Stimulated activated CD4-positive, alpha-beta T cell treated with anti-CD3 and anti-CD28 coated beads, Interleukin-15, amount 100 ng/mL, for 24 hours (primary cell): Measurements from ENCODE around the gene ZDHHC14.
"Not testable (repeated sequence)": the region's sequence is repeated elsewhere in the genome, so short reads cannot be mapped to it uniquely, and the experiment has no call there.

Experiments used
- DNase-seq: peaks from one replicate; pipeline ENCODE4 v3.0.0-alpha.2; 2020

The ZDHHC14 gene

DNA sequence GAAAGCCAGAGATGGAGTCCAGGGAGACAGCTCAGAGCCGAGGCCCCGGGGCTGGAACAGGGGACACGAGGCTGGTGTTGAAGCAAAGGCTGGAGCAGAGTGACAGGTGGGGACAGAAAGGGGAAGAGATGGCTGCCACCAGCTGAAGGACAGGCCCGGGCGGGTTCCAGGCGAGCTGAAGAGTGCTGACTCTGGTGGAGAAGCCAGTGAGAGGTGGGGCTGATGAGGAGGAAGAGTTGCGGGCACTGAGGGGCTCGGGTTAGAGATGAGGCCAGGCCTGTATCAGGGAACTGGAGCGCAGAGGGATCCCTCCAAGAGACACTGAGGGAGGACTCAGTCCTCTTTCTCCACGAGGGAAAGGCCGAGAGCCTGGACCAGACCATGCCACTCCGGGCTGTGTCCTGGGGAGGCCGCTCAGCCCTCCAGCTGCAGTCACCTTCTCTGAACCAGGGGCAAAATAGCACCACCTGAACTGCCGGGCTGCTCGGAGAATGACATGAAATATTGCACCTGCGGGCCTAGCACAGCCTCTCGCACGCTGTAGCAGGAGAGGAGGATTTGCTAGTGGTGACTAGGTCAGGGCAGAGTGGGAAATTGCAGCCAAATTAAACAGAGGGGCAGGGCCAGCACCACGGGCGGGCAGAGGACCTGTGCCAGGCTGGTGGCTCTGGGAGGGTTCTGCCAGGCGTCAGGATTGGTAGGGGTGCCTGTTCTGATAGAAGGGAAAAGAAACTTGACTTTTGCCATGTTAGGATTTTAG is 175.9 kb downstream of the ZDHHC14 start:
- no peak for DNase-seq

GRCh38 chr6:157557559-157557958 is 176.6 kb downstream of the ZDHHC14 start:
- DNase-seq, result no peak

- DNase-seq, result no peak
These were observed 177.1 kb downstream of the ZDHHC14 start for GRCh38 chr6:157558049-157558448.

GRCh38 chr6:157558487-157559200 is 177.7 kb downstream of the ZDHHC14 start:
- DNase-seq, result no peak

GRCh38 chr6:157559201-157559756 is 178.3 kb downstream of the ZDHHC14 start:
- no peak for DNase-seq

GRCh38 chr6:157560063-157560462 is 179.1 kb downstream of the ZDHHC14 start:
- not testable (repeated sequence) for DNase-seq

- no peak for DNase-seq
These were observed 179.9 kb downstream of the ZDHHC14 start for GRCh38 chr6:157560691-157561413.

DNA sequence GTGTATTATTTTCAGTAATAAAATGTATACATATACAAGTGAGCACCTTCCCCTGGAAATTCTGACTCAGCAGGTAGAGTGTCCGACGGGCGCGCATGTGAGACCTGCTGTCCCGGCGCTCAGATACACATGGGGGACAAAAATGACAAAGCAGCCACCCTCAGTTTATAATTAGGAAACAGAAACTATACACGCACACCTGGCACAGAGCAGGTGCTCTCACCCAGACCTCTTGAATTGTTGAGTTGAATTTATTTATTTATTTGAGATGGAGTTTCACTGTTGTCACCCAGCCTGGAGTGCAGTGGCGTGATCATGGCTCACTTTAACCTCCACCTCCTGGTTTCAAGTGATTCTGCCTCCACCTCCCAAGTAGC is 180.4 kb downstream of the ZDHHC14 start:
- DNase-seq, result no peak

GRCh38 chr6:157561929-157562810 is 181.2 kb downstream of the ZDHHC14 start:
- DNase-seq, result no peak

DNA sequence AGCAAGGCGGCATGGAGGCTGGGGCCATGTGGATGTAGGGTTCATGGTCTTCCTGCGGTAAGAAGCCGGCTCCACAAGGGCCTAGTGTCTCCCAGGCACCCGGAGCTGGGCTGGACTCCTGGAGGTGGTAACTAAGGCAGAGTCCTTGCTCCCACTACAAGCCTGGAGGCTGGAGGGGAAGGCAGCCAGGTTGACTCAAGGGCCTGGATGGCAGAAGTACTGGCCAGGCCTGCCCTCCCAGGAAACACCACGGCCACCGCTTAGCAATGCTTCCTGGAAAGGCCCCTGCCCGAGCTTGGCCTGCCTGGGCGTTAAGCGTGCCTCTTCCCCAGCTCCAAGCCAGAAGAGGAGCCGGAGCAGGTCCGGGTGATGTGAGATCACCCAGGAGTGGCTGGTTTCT is 182.0 kb downstream of the ZDHHC14 start:
- no peak for DNase-seq

- DNase-seq, result no peak
These were observed 182.8 kb downstream of the ZDHHC14 start for GRCh38 chr6:157563611-157564284.

DNA sequence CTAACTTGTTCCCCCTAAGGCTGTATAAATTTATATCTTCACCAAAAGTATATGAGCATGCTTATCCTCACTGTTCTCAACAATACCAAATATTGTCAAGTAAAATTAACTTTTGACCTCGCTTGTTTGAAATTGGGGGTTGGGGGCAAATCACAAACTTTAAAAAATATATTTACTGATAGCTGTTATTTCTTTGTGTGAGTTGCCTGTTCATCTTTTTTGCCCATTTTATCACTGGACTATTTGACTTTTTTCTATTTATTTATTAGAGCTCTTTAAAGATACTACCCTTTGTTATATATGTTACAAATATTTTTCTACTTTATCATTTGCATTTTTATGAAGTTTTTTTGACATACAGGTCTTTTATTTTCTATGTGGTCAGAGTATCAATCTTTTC is 187.7 kb downstream of the ZDHHC14 start:
- no peak for DNase-seq

DNA sequence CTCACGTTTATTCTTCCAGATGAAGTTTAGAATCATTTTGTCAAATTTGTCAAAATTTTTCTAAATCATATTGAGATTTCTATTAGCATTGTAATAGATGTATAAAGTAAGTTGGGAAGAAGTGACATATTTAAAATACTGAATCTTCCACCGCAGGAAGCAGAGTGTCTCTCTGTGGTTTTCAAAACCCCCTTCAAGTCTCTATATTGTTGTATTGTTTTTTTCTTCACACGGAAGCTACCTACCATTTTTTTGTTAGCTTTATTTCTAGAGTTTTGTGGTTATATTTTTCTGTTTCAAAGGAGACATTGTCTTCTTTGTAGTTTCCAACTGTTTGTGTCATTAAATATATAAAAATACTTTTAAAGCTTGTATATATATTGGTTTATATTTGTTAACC is 188.6 kb downstream of the ZDHHC14 start:
- no peak for DNase-seq

DNA sequence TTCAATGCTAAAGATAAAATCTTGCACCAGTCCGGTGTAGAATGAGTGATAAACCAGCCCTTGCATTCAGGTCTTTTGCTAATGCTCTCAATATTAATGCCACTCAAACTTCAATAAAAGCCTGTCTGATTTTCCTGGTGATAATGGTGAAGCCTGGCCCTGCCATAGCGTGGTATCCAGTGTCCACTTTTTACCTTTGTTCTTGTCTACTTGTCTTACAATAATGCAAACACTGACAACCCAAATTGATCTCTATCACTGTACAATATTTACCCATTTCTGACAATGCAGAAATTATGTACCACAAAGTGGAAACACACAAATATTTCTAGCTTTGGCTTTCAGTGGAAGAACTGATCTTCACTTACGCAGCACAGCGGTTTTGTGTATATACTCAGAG is 189.1 kb downstream of the ZDHHC14 start:
- DNase-seq, result no peak

DNA sequence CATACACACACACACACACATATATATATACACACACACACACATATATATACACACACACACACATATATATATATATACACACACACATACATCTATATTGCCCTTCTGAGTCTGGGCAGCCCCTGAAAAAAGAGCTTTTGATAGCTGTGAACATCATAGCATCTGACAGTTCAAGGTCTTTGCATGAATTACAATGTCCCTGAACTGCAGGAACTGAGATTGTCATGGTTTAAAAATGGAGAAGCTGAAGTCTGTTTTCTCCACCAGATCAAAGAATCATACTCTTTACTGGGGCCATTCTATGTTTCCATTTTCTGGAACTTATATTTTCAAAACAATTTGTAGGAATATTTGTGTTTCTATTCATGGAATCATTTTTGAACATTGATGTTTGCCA is 189.8 kb downstream of the ZDHHC14 start:
- DNase-seq, result no peak

DNA sequence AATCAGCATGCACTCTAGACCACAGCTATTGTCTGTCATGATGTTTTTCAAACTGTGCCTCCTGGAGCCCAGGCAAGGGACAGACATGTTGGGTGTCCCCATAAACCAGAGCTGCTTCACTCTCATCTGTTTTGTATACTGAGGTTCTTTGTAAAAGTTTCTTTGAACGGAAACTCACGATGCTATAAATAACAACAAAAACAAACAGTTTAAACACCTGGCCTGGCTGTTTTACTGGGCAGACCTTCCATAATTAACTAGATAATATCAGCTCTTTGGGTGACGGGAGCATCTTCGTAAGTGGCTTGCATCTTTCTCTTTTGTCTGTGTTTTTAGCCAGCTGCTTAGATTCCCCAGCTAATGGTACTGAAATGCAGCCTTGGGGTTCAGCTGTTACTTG is 190.3 kb downstream of the ZDHHC14 start:
- no peak for DNase-seq

DNA sequence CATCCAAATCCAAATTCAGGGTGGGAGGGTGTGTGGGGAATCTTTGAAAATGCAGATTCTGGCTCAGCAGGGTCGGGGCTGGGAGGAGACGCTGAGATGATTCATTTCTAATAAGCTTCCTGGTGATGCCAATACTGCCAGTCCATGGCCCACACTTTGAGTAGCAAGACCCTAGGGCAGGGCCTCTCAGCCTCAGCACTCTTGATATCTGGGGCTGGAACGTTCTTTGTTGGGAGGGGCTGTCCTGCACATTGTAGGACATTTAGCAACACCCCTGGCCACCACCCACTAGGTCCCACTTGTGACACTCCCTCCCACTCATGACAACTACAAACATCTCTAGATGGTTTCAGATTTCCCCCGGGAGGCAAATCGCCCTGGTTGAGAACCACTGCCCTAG is 191.0 kb downstream of the ZDHHC14 start:
- no peak for DNase-seq

DNA sequence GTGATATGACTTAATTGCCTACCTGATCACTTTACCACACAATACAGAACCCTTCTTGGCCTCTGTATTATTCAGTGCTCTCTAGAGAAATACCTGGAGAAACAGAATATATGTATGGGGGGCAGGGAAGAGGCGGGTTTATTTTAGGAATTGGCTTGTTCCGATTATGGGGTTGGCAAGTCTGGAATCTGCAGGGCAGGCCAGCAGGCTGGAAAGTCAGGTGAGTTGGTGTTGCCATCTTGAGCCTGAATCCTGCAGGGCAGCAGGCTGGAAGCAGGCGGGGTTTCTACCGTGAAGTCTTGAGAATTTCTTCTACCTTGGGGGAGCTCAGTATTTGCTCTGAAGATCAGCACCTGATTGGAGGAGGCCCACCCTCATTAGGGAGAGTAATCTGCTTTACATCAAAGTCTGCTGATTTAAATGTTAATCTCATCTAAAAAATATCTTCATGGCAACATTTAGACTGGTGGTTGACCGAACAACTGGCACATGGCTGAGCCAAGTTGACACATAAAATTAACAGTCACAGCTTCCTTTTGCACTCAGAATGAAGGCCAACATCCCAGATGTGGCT is 193.9 kb downstream of the ZDHHC14 start:
- DNase-seq, result no peak

DNA sequence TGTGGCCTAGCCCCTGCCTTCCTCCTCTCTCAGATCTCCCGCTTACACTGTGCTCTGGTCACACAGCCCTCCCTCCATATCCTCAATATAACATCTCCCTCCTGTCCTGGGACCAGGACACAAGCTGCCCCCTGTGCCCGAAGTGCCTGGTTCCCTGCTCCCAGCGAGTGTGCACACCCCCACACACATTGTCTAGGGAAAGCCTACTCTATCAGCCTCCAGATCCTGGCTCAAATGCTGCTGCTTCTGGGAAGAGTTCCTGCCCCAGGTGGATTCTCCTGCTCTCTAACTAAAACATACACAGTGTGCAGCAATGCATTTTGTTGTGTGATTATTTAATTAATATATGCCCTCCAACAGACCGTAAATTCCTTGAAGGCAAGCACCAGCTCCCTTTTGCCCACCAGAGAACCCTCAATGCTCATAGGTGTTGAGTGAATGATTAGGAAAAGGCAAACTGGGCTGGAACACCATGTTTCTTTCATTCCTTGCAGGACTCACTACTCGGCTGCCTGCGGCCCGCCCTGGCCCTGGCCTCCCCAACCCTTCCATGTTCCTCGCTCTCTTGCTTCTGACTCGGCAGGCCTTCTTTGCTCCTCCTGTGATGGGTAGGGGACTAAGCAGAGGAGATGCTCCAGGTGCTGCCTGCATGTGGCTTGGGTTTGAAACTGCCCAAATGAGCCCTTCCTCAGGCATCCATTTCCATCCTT is 194.6 kb downstream of the ZDHHC14 start:
- no peak for DNase-seq

DNA sequence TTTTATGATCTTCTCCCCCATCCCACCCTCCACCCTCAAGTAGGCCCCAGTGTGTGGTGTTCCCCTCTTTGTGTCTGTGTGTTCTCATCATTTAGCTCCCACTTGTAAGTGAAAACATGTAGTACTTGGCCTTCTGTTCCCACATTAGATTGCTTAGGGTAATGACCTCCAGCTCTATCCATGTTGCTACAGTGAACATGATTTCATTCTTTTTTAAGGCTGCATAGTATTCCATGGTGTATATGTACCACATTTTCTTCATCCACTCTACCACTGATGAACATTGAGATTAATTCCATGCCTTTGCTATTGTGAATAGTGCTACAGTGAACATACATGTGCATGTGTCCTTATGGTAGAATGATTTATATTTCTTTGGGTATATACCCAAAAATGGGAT is 196.0 kb downstream of the ZDHHC14 start:
- not testable (repeated sequence) for DNase-seq

DNA sequence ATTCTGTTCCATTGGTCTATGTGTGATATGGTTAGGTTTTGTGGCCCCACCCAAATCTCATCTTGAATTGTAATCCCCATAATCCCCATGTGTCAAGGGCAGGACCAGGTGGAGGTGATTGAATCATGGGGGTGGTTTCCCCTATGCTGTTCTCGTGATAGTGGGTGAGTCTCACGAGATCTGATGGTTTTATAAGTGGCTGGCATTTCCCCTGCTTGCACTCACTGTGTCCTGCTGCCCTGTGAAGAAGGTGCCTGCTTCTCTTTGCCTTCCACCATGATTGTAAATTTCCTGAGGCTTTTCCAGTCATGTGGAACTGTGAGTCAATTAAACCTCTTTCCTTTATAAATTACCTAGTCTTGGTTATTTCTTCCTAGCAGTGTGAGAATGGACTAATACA is 197.5 kb downstream of the ZDHHC14 start:
- not testable (repeated sequence) for DNase-seq
